ENCODE data around the gene CADM4. TPM values are rescaled to one million over a fixed set of nuclear protein-coding genes. Genes with fewer than 3 reads are reported as not detected.

The CADM4 gene
- total RNA-seq, 1 experiment from 2014 or later: 28.7 TPM

- no peak overlapping the region for H3K9ac ChIP-seq (ENCODE audit: low read length)
- no peak overlapping the region for H3K4me3 ChIP-seq (replicated peaks in 1 of 2; ENCODE audit: low read depth in 1 of 2, low read length in 2 of 2)
- H2AFZ ChIP-seq (ENCODE audit: low read depth, low read length, poor library complexity, severe bottlenecking): no peak overlapping the region
- no peaks in the 10 kb centered on the region for H3K27me3 ChIP-seq (ENCODE audit: insufficient read depth, low read length)
- H3K9me2 ChIP-seq (ENCODE audit: insufficient read depth): no peaks in the 10 kb centered on the region
- DNase-seq (ENCODE audit: low read depth, low spot score) (no peak), ATAC-seq (no peak)
- CTCF ChIA-PET: no interaction called here
- no peak overlapping the region for H3K27ac ChIP-seq (ENCODE audit: low read depth, low read length)
- peaks cover 0 to 5% of the 10 kb centered on the region in 2 experiments; a peak in 1 of 4 replicates for H3K4me1 ChIP-seq (ENCODE audit: control insufficient read depth in 1 of 2, insufficient read depth in 2 of 2, low read length in 2 of 2)
- RAD21 ChIA-PET (ENCODE audit: low non-redundant PET in 1 of 2, low total read pairs in 2 of 2, uncharacterized antibody in 2 of 2, unreplicated experiment in 2 of 2): no interaction called here
- BruUV-seq (replicated peaks): no TSS peak
- H3K36me3 ChIP-seq (ENCODE audit: control insufficient read depth in 1 of 2, insufficient read depth in 2 of 2, low read length in 2 of 2): no peaks in the 10 kb centered on the region
- H3K4me2 ChIP-seq (ENCODE audit: low read length): no peak overlapping the region
- intact Hi-C loops (cut with micrococcal nuclease): no loop called here
- no peaks in the 10 kb centered on the region for H4K20me1 ChIP-seq (ENCODE audit: insufficient read depth)
- no peak for TF ChIP-seq SIN3A (IDR thresholded peaks at IDR 0.05; ENCODE audit: low read depth)
- TF ChIP-seq EZH2phosphoT487 (IDR thresholded peaks at IDR 0.05; ENCODE audit: borderline replicate concordance): no peak
- TF ChIP-seq ATF3 (IDR thresholded peaks at IDR 0.05): no peak
- no peak for TF ChIP-seq CEBPB (IDR thresholded peaks at IDR 0.05; ENCODE audit: low read depth)
- no peak for TF ChIP-seq SRF (IDR thresholded peaks at IDR 0.05; ENCODE audit: low read depth)
- TF ChIP-seq POLR2AphosphoS5 (IDR thresholded peaks at IDR 0.05; ENCODE audit: low read depth, low read length): no peak
- no peak for TF ChIP-seq SP1 (IDR thresholded peaks at IDR 0.05; ENCODE audit: low read depth)
- TF ChIP-seq CTCF (IDR thresholded peaks at IDR 0.05 in 2 of 3, conservative IDR thresholded peaks at IDR 0.05 in 1 of 3; ENCODE audit: borderline replicate concordance in 1 of 3, insufficient read depth in 1 of 3, low read depth in 2 of 3, low read length in 2 of 3): no peak
- TF ChIP-seq ZFX (IDR thresholded peaks at IDR 0.05): no peak
- TF ChIP-seq, protein P1, sequence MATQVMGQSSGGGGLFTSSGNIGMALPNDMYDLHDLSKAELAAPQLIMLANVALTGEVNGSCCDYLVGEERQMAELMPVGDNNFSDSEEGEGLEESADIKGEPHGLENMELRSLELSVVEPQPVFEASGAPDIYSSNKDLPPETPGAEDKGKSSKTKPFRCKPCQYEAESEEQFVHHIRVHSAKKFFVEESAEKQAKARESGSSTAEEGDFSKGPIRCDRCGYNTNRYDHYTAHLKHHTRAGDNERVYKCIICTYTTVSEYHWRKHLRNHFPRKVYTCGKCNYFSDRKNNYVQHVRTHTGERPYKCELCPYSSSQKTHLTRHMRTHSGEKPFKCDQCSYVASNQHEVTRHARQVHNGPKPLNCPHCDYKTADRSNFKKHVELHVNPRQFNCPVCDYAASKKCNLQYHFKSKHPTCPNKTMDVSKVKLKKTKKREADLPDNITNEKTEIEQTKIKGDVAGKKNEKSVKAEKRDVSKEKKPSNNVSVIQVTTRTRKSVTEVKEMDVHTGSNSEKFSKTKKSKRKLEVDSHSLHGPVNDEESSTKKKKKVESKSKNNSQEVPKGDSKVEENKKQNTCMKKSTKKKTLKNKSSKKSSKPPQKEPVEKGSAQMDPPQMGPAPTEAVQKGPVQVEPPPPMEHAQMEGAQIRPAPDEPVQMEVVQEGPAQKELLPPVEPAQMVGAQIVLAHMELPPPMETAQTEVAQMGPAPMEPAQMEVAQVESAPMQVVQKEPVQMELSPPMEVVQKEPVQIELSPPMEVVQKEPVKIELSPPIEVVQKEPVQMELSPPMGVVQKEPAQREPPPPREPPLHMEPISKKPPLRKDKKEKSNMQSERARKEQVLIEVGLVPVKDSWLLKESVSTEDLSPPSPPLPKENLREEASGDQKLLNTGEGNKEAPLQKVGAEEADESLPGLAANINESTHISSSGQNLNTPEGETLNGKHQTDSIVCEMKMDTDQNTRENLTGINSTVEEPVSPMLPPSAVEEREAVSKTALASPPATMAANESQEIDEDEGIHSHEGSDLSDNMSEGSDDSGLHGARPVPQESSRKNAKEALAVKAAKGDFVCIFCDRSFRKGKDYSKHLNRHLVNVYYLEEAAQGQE (IDR thresholded peaks at IDR 0.05; ENCODE audit: low read depth): no peak
- TF ChIP-seq EGR1 (IDR thresholded peaks at IDR 0.05; ENCODE audit: low read depth): no peak
- no peak for TF ChIP-seq FOSL1 (IDR thresholded peaks at IDR 0.05; ENCODE audit: low read depth)
- no peak for TF ChIP-seq RAD21 (IDR thresholded peaks at IDR 0.05; ENCODE audit: low read depth)
- POLR2A ChIA-PET: no interaction called here
- no peaks in the 10 kb centered on the region for H3K9me3 ChIP-seq (ENCODE audit: control insufficient read depth in 1 of 2, insufficient read depth in 1 of 2, low read depth in 1 of 2, low read length in 2 of 2)
- no peaks in the 10 kb centered on the region for H3K79me2 ChIP-seq (ENCODE audit: insufficient read depth, low read length)
These were observed 58.2 kb downstream of the CADM4 start for GRCh38 chr19:43581467-43581866.
